ENCODE results near the gene IGF1R.

IGF1R gene

DNA sequence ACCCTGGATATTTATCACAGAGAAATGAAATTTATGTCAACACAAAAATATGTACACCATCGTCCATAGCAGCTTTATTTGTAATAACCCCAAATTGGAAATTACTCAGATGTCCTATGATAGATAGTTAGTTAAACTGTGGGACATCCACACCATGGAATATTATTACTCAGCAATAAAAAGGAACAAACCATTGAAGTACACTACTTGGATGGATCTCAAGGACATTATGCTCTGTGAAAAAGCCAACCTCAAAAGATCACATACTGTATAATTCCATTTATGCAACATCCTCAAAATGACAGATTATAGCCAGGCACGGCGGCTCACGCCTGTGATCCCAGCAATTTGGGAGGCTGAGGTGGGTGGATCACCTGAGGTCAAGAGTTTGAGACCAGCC is 246.0 kb downstream of the IGF1R start:
- DNase-seq: no peak

DNA sequence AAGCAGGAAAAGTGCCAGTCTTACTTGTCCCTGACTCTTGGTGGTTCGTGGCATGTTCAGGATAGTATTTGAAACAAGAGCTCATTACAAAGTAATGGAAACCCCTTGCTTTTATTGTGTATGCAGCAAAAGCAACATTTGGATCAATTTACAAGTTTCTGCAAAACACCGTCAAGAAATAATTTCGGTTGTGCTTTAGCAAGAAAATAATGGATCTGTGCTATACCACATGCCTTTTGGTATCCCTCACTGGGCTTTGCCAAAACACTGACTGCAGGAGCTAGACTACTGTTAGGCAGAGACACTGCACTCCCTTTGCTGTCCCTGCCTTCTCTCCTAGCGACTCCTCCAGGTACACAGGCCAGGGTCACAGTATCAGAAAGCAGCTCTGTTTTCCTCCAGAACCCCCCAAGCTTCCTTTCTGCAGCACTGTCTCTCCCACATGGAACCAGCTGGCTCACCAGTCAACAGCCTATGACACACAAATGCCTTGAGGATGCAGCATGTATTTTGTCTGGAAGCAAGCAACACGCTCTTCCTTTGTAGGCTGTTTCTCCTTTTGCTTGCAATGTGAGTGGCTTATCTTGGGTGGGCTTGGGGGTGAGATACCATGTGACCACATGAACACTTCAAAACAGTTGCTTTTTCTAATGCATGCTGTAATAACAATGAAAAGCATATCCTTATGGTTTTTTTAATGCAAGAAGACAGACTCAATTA is 247.8 kb downstream of the IGF1R start:
- DNase-seq: no peak

DNA sequence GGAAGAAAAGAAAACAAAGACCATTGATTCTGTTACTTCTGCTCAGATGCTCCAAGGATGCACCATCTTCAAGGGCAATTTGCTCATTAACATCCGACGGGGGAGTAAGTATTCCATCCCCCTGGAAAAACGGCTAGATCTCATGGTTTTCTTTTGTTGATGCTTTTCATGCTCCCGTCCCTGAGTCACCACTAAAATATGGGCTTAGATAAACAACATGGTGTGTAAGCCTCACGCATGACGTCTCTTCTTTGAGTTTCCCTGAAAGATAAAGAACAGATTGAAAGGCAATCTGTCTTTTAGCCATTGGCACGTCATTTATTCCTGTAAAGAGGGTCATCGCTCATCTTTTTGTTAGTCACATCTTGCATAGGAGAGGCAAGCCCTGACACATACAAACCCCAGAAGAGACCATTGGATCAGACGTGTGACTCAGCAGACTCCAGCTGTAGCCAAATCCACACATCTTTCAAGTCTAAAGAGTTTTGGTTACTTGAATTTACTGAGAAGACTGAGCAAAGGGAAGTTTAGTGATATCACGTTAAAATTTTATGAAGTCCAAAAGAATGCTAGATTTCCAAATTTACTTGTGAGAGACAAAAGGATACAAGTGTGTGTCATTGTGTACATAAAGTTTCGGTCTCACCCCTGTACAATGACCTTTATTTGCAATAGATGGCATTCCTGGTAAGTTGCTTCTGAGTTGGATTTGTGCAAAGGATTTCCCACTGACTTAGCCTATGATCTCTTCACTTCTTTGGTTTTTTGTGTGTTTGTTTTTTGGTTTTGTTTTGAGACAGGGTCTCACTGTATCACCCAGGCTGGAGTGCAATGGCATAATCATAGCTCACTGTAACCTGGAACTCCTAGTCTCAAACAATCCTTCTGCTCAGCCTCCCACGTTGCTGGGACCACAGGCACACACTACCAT is 248.7 kb downstream of the IGF1R start:
- no peak for DNase-seq

DNA sequence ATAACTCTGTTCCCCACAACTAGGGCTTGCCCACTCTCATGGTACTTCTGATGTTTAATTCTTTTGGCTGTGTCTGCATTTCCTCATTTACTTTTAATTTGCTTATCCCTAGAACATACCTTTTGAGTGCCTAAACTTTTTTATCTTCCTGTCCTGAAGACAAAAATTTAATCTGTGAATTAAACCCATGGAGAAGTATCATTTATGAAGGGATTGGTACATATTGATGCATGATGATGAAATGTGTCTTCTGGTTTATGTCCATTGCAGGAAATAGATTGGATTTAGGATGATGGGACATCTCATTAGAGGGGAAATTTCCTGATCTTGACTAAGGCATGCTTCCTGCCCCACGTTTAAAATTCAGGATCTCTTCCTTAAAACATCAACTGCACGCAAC is 249.8 kb downstream of the IGF1R start:
- no peak for DNase-seq

DNA sequence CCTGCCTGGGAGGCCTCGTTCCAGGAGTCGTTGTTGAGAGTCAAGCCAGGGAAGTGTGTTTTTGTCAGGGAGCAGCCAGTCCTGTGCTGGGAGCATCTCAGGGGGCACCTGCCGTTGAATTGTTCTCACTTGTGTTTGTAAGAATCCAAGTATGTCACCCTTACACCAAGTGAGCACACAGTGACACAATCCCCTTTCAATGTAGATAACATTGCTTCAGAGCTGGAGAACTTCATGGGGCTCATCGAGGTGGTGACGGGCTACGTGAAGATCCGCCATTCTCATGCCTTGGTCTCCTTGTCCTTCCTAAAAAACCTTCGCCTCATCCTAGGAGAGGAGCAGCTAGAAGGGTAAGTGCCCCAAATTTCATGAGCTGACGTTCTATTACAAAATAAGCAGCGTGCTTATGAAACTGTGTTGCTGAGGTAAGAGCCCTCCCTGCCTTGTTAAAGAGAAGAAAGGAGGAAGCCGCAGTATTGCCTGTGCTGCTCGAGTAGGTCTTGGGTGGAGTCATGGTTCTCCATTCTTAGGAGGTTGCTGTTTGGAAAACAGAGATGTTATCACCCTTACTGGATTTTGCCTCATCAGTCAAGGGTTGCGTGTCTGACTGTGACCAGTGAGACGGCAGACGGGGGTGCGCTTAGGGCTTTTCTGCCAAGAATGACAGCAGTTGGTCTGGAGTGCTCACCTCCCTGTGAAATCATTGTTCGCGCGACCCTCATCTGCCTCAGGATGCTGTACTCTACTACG is 251.1 kb downstream of the IGF1R start:
- no peak for DNase-seq

DNA sequence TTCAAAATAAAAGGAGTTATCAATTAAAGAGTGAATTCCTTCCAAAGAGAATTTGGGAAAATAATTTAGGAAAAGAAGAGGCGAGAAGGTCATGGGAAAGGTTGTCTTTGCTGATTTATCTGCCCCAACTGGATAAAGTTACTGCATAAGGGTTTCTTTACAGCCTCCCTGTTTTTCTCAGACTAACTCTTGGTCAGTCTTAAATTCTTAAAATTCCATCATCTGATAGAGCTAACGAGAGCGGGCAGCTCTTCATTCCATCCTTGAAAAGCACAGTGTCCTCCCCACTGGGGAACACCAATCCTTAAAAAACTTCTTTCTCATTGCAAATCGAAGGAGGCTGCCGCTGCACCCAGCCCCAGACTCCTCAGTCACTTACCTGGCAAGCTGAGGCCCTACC is 252.0 kb downstream of the IGF1R start:
- DNase-seq: no peak

DNA sequence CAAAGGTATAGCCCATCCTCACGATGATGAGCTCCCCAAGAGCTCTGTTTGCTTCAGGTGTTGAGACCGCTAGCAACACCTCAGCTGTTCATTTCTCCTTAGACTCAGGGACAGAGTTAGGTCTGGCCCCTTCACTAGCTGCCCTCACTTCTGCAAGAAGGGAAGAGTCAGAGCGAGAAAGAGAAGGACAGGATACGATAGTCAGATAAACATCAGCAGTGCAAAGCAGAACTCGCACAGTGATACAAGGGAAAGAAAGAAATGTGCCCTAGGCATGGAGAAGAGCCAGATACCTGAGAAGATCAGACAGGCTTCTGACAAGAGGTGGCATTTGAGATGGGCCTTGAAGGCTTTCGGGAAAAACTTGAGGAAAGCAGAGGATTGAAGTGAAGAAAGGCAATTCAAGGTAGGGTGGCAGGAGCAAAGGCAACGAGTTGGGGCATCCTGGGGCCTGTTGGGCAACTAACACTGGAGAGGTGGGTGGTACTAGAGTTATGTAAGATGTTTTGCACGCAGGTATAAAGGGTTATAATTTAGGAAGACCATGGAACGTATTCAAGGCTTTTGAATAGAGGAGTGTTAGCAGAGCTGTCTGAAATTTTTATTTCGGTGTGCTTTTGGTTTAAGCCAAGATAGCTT is 253.2 kb downstream of the IGF1R start:
- no peak for DNase-seq

DNA sequence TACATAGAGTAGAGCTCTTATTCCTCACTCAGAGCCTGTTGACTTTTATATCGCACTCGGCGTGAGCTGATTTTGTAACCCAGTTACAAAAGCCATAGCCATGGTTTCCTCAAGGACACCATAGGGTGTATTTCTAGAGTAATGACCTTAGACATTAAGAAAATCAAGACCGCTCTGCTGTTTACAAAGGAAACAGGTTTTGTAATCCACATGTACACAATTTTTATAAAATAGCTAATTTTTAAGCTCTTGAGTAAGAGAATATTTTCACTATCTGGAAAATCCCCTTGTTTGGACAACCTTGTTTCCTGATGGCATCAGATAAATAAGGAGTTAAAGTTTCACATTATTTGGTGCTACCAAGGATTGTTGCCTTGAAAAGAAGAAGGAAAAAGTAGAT is 254.6 kb downstream of the IGF1R start:
- no peak for DNase-seq

DNA sequence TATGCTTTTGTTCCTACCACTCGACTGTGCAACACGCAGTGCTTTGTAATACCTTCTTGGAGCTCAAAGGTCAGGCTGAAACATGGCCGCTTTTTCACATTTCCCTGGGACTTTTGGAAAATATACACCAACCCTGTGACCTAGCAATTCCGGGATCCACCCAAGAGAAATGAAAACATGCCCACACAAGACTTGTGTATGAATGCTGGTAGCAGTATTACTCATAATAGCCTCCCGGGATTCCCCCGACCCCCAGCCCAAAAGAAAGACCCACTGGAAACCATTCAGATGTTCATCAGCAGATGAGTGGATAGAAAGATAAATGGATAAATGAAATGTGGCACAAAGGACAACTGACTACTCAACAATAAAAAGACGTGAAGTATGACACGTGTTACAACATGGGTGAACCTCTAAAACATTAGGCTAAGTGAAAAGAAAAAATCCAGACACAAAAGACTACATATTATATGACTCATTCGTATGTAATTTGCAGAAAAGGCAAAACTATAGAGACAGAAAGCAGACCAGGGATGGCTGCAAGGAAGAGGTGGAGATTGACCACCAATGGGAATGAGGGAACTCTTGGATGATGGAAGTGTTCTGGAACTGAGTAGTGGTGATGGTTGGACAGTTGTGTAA is 255.2 kb downstream of the IGF1R start:
- no peak for DNase-seq

DNA sequence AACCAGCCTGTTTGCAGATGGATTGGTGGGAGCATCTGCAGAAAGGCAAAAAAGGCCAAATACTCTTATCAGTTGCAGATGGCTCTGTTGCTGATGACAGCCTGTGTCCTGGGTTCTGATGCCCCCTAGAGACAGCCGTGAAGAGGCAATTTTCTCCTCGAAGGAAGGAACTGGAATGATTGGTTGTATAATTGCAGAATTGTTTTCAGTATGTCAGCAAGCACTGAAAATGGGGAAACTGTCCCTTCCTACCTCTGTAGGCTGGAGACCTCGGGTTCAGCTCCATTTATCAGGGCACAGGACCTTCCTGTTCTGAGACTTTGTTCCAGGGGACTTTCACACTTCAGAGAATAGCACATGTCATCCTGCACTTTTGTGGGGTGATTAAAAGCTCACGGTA is 256.2 kb downstream of the IGF1R start:
- peak; percentile 10 for DNase-seq

DNA sequence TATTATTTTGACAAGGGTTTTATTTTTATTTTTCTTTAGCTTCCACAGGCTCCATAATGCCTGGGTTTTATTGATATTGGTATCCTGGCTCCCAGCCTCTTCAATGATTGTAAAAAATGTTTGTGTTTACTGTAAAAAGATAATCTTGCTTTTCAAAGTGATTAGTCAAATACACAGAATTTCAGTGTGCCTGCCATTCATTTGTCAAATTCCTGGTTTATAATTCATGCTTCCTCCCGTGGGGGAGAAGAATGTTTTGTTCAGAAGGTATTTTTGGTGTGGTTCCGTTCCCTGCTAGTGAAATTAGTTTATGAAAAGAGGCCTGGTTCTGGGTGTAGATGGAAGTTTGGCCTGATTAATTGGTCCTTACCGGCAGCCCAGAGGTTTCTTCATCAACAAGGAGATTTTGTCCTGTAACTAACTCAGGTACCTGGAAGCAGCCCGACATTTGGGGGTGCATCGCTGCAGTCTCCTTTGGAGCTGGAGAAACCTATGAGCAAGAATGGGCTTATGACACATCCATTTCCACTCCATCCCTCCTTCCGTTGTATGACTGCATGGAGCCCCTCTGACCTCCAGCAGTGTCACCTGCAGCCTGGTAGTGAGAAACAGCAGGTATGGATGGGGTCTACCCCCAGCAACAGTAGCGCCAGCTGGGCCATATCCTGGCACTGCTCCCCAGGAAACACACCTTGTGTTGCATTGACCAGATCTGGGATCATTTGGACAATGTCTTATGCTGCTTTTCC is 257.8 kb downstream of the IGF1R start:
- no peak for DNase-seq

DNA sequence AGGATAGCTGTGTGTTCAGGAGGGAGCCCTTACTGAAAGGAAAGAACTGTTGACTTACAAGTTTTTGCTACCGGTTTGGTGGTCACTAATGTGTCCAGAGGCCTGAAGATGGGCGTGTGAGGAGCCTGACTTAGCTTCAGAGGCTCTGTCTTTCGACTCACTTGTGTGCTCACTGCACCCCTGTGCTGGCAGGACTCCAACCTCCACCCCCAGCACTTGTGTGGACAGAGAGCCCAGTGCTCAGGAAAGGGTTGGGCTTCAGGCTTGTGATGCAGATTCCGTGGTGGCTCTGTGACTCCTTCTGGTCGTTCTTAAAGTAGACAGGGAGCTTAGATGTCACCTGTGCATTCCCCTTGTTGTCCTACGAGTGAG is 258.4 kb downstream of the IGF1R start:
- no peak for DNase-seq

DNA sequence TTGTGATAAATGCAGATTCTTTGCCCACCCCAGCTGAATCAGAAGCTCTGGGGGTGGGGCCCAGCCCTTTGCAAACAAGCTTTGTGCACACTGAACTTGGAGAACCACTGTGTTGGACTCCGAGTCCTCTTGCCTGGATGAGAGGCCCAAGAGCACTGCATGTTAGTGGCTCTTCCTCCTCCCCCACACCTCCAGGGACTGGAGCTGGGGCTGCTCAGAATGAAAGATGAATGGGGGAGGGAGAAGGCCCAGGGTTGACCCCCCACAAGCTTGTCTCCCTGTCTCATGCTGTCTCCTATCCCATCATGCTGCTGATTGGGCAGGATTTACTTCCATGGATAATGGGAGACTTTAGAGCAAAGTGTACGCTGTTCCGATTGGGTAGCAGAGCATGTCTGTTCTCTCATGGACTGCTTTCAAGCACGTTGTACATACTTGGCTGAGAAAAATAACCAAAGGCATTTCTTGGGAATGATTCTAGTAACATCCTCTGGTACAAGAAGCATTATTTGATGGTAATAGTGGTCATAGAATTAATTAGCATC is 259.7 kb downstream of the IGF1R start:
- no peak for DNase-seq

DNA sequence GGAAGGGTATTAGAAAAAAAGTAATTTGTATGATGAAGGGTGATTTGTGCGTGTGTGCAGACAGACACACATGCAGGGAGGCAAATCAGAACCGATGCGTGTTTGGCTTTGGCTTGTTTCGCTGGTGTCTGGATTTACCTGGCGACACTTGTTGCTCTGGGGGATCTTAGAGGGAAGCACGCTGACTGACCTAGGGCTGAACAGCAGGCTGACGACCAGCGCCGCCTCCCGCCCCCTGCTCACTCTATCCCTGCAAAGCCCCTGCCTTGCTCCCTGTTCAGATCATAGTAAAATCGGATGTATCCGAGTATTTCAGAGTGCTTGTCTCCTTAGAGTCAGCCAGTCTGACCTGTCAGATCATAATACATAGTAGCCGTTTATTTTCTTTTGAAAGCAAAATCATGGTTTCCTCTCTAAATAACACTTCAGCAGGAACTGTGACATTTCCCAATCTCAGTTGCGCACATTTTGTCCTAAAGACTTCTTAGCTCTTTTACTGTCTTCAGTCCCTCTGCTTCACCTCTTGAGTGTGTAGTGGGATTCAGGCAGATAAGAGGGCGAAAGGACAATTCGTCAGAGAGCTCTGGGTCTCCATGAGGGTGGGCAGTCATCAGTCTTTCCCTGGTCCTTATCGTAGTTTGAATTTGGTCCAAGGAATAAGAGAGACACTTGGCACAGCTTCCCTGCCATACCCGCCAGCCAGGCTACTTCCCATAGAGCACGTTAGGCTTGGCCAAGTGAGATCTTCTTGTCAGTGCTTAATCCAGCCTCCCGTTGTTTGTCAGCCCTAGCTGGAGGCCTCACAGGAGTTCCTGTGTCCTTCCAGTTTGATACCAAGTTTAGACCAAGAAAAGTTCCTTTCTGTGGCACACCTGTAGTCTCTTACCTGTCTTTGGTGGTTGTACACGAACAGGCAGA is 261.9 kb downstream of the IGF1R start:
- no peak for DNase-seq

DNA sequence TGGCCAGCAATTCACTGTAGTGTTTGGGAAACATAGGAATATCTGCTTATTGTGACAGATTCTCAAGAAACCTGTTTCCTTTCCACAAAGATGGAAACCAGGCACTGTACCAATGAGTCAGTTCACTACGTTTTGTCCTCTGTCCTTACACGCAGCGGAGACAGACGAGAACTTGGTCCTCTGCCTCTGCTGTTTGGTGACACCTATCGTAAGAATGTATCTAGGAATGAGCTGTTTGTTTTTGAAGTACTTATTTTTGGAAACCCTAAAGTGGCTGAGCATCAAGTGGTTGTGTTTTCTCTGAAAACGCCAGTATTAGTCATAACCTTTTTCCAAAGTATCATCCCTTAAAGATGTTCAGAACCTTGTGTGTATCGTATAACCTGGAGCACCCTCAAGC is 266.3 kb downstream of the IGF1R start:
- DNase-seq: no peak

DNA sequence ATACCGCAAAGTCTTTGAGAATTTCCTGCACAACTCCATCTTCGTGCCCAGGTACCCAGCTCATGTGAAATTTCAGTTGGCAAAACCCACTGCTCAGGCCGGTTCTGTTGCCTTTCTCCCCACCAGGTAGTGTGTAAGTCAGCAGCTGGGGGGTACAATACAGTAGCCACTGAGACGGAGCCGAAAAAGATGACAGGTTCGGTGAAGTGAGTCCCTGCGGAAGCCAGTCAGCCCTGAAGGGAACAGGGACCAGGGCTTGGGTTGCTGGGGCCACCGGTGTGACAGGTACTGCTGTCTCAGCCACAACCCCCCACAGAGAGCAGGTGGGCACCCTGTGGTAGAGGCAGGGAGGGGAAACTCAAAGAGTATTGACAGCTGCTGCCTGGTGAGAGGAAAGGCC is 268.5 kb downstream of the IGF1R start:
- DNase-seq: no peak

DNA sequence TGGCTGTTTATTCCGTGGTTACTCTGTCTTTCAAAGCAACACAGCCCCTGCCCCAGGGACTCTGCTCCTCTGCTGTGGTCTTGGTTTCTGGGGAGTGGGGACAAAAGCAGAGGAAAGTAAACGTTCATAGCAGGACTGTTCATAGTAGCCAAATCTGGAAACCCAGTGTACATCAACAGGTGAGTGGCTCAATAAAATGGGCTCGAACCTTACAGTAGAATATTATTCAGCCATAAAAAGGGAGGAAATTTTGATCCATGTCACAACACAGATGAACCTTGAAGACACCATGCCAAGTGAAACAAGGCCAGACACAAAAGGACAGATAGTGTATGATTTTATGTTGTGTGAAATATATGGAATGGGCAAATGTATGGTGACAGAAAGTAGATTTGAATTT is 269.1 kb downstream of the IGF1R start:
- no peak for DNase-seq

DNA sequence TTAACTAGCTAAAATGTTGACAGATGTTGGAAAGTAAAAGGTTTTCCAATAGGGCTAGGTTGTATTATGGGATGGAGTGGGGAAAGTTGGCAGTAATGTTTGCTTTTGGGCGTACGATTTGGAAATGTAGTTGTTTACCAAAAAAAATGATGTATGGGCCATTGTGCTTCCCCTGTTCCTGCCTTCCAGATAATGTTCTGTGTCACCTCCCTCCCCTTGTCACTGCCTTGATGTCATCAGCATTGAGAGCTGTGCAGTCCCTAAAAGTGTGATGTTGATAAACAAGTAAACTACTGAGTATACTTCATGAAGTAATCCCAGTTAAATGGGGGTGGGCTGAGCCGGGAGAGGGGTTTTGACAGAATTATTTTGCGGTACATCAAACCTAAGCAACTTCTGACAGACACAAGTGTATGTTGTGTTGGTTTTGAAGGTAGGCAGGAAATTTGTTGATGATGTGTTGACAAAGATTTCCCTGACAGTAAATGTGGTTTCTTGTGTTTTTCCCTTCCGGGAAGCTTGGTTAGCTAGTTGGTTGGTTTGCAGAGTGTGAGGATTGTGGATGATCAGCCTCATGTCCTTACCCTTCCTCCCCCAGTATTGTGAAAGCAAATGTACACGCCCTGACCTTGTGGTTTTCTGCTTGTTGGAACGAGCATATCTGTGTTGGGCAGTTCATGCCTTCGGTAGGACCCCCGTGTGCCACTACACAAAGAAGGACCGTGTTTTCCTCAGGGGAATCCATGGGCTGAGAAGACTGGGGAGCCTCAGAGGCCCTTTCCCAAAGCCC is 271.9 kb downstream of the IGF1R start:
- no peak for DNase-seq

DNA sequence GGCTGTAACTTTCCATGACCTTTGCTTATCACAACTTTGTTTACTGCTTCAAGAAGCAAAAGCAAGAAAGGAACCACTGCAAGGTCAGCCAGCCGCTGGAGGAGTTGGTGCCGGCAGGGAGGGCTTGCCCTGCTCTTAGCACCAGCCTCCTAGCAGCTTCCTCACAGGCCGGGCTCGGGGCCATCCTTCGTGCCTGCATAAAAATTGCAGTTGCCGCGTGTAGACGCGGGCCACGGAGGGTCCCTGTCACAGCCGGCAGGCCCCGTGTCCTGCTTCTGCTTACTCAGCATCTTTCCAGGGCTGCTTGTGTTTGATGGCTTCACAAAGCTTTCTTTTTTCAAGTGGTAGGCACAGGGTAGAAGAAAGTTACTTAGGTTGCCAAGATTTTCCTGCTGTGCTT is 274.8 kb downstream of the IGF1R start:
- DNase-seq: no peak

DNA sequence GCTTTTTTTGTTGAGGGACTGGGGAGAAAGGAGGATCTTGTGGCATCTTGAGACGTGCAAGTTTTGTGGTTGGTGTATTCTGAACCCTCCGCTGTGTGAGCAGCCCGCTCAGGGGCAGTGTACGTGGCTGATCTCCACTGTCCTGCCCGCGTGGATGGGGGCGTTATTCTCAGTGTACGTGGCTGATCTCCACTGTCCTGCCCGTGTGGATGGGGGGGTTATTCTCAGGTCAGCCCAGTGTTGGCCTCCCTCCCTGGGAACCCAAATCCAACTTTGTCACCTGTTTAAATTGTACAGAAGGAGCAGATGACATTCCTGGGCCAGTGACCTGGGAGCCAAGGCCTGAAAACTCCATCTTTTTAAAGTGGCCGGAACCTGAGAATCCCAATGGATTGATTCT is 275.2 kb downstream of the IGF1R start:
- DNase-seq: no peak

Measured in CD4-positive, alpha-beta T cell treated with Interleukin-17A for 4 hours (primary cell).